Gastroesophageal sphincter (tissue), 3 donors: ENCODE data around the gene MACROH2A1.

Experiments used
- POLR2A ChIP-seq, 2 donors: fragments of 450-650 bp; IDR thresholded peaks; one replicate each; pipeline ENCODE4 v1.6.1; 2017; ENCODE audit warnings: antibody characterized with exemption in 2 of 2, mild to moderate bottlenecking in 2 of 2, moderate library complexity in 1 of 2
- TF ChIP-seq, protein P1 (sequence below), 4 experiments: fragments of 200-600 bp in 2 of 4; fragments of 450-650 bp in 2 of 4; sonication (generic) in 1 of 4; IDR thresholded peaks; one replicate each; pipeline ENCODE4 v1.5.1; 2017 to 2019; ENCODE audit warnings: antibody characterized with exemption in 4 of 4, mild to moderate bottlenecking in 2 of 4, moderate library complexity in 2 of 4

DNA sequence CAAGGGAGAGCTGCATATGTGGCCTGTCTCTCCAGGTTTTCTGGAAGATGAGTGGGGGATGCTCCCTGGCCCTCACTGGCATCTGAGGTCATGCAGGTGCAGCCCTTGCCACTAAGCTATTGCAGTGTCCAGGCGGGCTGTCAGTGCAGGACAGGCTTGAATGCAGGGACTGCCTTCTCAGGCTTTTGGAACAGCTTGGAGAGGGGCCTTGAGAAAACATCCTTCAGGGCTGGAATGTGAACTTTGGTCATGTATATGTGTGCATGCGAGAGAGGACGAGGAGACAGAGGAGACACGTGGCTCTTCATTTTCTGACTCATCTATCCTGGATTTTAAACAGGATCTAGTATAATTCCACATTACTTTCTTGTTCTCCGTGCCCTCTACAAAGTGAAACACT is 90.3 kb downstream of the MACROH2A1 start:
- TF ChIP-seq, protein P1, sequence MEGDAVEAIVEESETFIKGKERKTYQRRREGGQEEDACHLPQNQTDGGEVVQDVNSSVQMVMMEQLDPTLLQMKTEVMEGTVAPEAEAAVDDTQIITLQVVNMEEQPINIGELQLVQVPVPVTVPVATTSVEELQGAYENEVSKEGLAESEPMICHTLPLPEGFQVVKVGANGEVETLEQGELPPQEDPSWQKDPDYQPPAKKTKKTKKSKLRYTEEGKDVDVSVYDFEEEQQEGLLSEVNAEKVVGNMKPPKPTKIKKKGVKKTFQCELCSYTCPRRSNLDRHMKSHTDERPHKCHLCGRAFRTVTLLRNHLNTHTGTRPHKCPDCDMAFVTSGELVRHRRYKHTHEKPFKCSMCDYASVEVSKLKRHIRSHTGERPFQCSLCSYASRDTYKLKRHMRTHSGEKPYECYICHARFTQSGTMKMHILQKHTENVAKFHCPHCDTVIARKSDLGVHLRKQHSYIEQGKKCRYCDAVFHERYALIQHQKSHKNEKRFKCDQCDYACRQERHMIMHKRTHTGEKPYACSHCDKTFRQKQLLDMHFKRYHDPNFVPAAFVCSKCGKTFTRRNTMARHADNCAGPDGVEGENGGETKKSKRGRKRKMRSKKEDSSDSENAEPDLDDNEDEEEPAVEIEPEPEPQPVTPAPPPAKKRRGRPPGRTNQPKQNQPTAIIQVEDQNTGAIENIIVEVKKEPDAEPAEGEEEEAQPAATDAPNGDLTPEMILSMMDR (IDR thresholded peaks at IDR 0.05) = no peak
- TF ChIP-seq POLR2A (IDR thresholded peaks at IDR 0.05) = no peak
